Right lobe of liver (tissue), 4 donors: ENCODE measurements around the gene PPME1.

ENCODE experiments used
- CTCF ChIP-seq, 4 donors: fragments of 200-600 bp in 3 of 4; fragments of 450-650 bp in 1 of 4; IDR thresholded peaks; one replicate each; pipeline versions ENCODE4 v1.5.1 to v1.8.0; 2016 to 2022; ENCODE audit warnings: antibody characterized with exemption in 4 of 4, mild to moderate bottlenecking in 2 of 4
- POLR2A ChIP-seq: fragments of 450-650 bp; IDR thresholded peaks from one replicate; pipeline ENCODE4 v1.6.1; 2017; ENCODE audit warnings: antibody characterized with exemption, mild to moderate bottlenecking
- donor health status: DM: no; HTN: no; CAD: no.
- donor health status: DM: no; HTN: no; CAD: no.
- donor health status: DM: no; HTN: yes; CAD: no.

- TF ChIP-seq CTCF (IDR thresholded peaks at IDR 0.05) (no peak), POLR2A (no peak)
Measured at GRCh38 chr11:74248469-74248868, 77.4 kb downstream of the PPME1 start.
